Measurements from ENCODE around the gene DUOX1.

DUOX1 gene

GRCh38 chr15:45148076-45149059, 18.6 kb downstream of the DUOX1 start:
- no peak overlapping the region for H3K4me2 ChIP-seq (ENCODE audit: low read length)
- no peak overlapping the region for H3K9ac ChIP-seq
- no peak overlapping the region for H2AFZ ChIP-seq
- no peaks in the 10 kb centered on the region for H3K9me3 ChIP-seq (ENCODE audit: control insufficient read depth, low read length)
- no peak overlapping the region for H3K4me3 ChIP-seq (ENCODE audit: low read depth, low read length)
- H3K79me2 ChIP-seq, result no peaks in the 10 kb centered on the region
- H3K27ac ChIP-seq, result no peak overlapping the region
- no peak for TF ChIP-seq CTCF (IDR thresholded peaks at IDR 0.05)
- no peaks in the 10 kb centered on the region for H3K27me3 ChIP-seq (ENCODE audit: control insufficient read depth, insufficient read depth, low read length)
- H3K36me3 ChIP-seq (ENCODE audit: control insufficient read depth, insufficient read depth, low read length), result no peaks in the 10 kb centered on the region
- H3K4me1 ChIP-seq, result no peaks in the 10 kb centered on the region

- H3K4me3 ChIP-seq (ENCODE audit: low read depth, low read length), result no peak overlapping the region
- H3K27ac ChIP-seq, result no peak overlapping the region
- H3K36me3 ChIP-seq (ENCODE audit: control insufficient read depth, insufficient read depth, low read length), result no peaks in the 10 kb centered on the region
- no peak overlapping the region for H3K9ac ChIP-seq
- no peaks in the 10 kb centered on the region for H3K9me3 ChIP-seq (ENCODE audit: control insufficient read depth, low read length)
- H3K4me1 ChIP-seq, result no peaks in the 10 kb centered on the region
- no peak overlapping the region for H3K4me2 ChIP-seq (ENCODE audit: low read length)
- H3K79me2 ChIP-seq, result no peaks in the 10 kb centered on the region
- no peak for TF ChIP-seq CTCF (IDR thresholded peaks at IDR 0.05)
- H2AFZ ChIP-seq, result no peak overlapping the region
- no peaks in the 10 kb centered on the region for H3K27me3 ChIP-seq (ENCODE audit: control insufficient read depth, insufficient read depth, low read length)
Observed at GRCh38 chr15:45149060-45149459, 19.3 kb downstream of the DUOX1 start.

- Histone ChIP-seq H3K79me2 (no peaks in the 10 kb centered on the region), H3K4me3 (ENCODE audit: low read depth, low read length) (no peak overlapping the region), H3K36me3 (ENCODE audit: control insufficient read depth, insufficient read depth, low read length) (no peaks in the 10 kb centered on the region), H3K27ac (no peak overlapping the region), H3K4me2 (ENCODE audit: low read length) (no peak overlapping the region), H3K9me3 (ENCODE audit: control insufficient read depth, low read length) (no peaks in the 10 kb centered on the region), H3K9ac (no peak overlapping the region), H3K27me3 (ENCODE audit: control insufficient read depth, insufficient read depth, low read length) (no peaks in the 10 kb centered on the region), H2AFZ (no peak overlapping the region), H3K4me1 (no peaks in the 10 kb centered on the region)
- no peak for TF ChIP-seq CTCF (IDR thresholded peaks at IDR 0.05)
Observed at GRCh38 chr15:45150481-45150880, 20.7 kb downstream of the DUOX1 start.

GRCh38 chr15:45150997-45151396, 21.2 kb downstream of the DUOX1 start:
- H3K4me1 ChIP-seq, result no peaks in the 10 kb centered on the region
- H3K27ac ChIP-seq, result no peak overlapping the region
- no peaks in the 10 kb centered on the region for H3K9me3 ChIP-seq (ENCODE audit: control insufficient read depth, low read length)
- no peak overlapping the region for H3K9ac ChIP-seq
- H3K4me2 ChIP-seq (ENCODE audit: low read length), result no peak overlapping the region
- no peak overlapping the region for H2AFZ ChIP-seq
- H3K36me3 ChIP-seq (ENCODE audit: control insufficient read depth, insufficient read depth, low read length), result no peaks in the 10 kb centered on the region
- H3K27me3 ChIP-seq (ENCODE audit: control insufficient read depth, insufficient read depth, low read length), result no peaks in the 10 kb centered on the region
- no peak overlapping the region for H3K4me3 ChIP-seq (ENCODE audit: low read depth, low read length)
- TF ChIP-seq CTCF (IDR thresholded peaks at IDR 0.05), result no peak
- no peaks in the 10 kb centered on the region for H3K79me2 ChIP-seq

Measured in parathyroid adenoma (tissue), 2 donors.